GM19025 (cell line): ENCODE measurements around the gene HSPG2.
"Not testable (repeated sequence)": the region's sequence is repeated elsewhere in the genome, so short reads cannot be mapped to it uniquely, and the experiment has no call there.

Experiments used
- ATAC-seq: cut with Tn5 transposase; IDR thresholded peaks from one replicate; pipeline ENCODE4 v1.9.1; 2021; ENCODE audit warnings: mild to moderate bottlenecking, low read depth, moderate library complexity; ENCODE audit not compliant: unreplicated experiment

HSPG2 gene

DNA sequence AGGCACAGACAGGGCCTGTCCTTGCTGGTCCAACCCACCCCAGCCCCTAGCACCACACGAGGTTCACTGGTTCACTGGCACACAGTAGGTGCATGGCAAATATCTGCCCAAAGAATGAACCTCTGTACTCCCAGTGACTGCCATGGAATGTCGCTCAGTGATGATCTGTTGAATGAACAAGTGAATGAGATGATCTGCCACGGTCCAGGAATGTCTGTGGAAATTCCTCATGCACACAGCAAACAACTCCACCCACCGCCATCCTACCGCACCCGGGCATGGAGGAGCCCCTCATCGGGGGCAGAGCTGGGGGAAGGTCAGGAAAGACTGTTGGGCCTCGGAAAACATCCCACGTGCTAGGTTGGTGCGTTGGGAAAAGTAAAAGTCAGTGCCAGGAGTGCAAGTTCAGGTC is 1.7 kb downstream of the HSPG2 start:
- ATAC-seq: no peak

DNA sequence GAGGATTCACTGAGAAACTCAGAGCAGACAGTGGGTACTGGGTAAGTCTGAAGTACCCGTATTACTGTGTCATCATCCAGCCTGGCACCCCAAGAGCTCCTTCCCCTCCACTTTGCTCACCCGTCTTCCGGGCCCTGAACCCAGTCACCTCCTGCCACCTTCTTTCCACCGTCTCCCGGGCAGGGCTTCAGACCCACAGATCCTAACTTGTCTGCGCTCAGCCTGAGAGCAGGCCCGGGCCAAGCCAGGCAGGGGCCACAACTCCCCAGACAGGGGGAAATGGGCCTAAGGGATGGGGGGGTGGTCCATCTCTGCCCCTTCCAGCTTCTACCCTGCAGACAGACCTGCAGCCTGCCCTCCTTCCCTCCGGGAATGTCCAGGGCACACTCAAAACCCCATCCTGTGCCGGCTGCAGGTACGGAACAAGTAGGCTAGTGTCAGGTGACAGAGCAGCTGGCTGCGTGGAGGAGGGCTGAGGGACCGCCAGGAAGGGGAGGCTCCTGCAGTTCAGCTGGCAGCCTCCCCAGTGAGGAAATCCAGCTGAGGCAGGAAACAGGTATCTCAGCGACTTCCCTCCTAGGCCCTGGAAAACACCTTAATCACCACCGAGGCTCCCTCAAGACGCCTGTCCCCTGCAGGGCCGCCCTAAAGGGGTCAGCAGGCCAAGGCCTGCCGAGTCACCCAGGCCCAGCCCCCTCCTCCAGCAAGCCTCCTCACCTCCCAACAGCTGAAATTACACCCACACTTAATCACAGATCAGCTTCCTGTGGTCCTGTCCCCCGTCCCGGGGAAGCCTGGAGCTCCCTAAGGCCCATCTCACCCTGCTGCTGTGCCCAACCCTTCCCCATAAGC is 3.5 kb downstream of the HSPG2 start:
- ATAC-seq: no peak

DNA sequence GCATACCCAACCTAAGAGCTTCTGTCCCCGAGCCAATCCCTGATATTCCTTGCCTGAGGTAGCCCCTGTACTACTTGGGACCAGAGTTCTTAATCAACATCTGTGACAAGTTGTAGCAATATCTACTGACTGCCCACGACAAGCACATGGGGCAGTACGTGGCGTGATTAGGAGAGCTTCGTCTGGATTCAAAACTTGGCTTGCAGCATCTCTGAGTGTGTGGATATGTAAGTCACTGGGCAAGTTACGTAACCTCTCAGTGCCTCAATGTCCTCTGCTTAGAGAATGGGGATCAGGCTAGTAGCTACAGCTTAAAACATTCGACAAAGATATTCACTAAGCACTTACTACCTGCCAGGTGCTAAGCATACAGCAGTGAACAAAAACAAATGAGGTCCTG is 5.0 kb downstream of the HSPG2 start:
- ATAC-seq: no peak

DNA sequence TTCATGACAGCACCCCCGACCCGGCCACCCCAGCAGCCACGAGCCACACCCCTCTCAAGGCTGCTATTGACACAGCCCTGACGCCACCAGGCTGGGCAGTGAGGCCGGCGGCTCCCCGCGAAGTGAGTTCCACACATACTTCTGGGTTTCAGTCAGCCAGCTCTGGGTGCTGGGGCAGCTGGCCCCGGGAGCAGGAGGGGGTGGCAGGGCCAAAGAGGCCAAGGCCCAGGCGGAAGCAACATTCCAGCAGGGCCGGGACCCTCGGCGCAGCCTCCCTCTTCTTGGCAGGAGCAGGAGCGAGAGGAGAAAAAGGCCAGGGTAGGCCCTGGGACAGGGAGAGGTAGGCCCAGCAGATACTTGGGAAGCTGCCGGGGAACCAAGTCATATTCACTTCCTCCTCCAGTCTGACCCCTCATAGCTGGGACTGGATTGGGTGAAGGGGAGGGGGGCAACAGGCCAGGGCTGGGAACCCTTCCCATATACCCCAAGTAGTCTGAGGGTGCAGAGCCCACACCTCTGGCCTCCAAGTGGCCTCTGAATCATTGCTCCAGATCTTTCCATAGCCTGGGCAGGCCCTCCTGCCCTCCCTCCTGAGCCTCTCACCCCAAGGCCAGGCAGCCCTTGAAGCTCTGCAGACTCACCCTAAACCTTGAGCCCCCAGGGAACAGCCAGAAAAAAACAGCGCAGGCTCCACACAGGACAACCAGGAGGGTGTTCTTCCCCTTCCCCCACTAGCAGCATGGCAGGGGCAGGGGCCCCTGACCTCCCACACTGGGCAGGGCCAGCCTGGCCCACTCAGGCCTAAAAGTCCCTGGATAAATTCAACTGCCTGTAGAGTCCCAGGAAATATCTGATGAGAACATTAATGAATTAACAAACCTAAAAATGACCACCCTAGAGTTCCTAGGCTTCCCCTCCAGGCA is 5.7 kb downstream of the HSPG2 start:
- no peak for ATAC-seq

DNA sequence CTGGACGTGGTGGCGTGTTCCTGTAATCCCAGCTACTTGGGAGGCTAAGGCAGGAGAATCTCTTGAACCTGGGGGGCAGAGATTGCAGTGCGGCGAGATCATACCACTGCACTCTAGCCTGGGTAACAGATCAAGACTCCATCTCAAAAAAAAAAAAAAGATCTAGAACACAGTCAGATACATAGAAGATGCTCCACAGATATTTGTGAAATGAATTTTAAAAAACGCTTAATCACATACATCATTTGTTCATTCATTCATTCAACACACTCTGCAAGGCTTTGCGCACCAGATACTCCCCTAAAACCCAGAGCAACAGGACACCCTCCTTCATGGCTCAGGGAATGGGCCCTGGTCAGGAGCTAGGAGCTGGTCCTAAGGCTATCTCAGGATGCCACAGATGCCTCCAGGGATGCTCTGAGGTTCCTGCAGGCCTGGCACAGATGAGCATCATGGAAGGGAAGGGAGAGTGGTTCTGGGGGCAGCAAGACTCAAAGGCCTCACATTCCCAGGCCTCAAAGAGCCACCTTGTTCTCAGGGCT is 6.4 kb downstream of the HSPG2 start:
- no peak for ATAC-seq

DNA sequence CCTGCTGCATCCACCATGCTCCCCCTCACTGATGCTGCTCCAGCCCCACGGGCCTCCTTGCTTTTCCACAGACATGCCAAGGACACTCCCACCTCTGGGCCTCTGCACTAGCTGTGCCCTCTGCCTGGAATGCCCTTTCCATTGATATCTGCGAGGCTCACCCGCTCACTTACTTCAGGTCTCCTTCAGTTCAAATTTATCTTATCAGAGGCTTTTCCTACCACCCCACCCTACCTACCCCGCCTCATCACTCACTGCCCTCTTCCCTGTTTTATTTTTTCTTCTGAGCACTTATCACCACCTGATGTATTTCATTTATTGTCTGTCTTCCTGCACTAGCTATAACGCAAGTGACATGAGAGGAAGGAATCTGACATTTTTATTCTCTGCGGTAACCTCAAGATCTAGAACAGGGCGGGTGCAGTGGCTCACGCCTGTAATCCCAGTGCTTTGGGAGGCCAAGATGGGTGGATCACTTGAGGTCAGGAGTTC is 7.0 kb downstream of the HSPG2 start:
- no peak for ATAC-seq

DNA sequence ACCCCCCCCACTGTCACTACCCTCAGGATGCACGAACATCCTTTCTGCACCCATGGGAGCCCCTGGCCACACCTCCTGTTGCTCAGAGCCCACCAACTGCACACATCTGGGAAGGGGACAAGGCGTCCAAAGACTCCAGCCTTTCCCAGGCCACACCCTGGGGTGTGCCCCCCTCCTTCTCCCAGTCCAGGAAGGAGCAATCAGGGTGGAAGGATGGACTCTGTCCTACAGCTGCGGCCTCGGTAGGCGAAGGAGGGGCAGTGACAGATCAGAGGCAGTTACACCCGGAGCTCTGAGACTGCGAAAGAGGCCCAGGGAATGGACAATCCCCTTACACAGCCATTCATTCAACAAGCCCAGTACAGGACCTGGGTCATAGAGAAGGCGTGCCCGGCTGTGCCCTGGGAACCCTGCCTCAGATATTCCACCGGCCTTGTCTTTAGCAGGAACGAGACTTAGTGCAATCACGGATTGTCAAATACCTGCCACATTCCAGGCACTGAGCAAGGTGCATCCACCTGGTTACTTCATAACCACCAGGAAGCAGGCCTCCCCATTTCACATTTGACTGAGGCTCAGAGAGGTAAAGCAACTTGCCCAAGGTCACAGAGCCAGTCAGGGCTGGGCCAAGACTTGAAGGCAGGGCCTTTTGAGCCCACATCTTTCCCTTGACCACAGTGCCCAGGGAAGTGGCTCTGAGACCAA is 9.4 kb downstream of the HSPG2 start:
- no peak for ATAC-seq

DNA sequence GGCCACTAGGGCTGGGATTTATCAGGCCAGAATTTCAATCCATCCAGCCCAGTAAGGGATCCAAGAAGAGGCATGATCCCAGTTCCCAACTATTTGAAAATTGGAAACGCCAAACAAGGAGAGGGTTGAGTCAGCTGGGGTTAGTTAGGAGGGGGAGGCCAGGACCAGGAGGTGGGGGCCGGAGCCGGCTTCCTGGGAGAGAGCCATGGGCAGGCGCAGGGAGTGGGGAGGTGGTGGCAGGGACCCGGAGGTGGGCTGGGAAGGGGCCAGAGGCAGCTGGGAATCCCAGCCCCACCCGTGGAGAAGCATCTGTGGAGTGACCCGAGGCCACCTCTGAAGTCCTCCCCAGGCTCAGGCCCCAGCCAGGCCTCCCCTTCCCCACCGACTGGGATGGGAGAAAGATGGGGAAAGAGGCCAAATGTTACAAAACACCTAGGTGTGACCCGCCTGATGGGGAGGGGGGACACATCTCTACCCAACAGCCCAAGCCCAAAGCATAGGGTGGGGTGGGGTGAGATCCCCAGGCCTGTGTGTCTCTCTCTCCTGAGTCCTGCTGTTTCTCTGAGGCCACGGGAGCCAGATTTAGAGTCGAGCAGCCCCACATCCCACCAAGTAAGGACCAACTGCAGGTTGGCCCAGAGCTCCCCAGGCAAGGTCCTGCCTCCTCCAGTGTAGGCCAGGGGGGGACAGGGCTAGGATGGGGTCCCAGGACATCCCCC is 10.1 kb downstream of the HSPG2 start:
- no peak for ATAC-seq

DNA sequence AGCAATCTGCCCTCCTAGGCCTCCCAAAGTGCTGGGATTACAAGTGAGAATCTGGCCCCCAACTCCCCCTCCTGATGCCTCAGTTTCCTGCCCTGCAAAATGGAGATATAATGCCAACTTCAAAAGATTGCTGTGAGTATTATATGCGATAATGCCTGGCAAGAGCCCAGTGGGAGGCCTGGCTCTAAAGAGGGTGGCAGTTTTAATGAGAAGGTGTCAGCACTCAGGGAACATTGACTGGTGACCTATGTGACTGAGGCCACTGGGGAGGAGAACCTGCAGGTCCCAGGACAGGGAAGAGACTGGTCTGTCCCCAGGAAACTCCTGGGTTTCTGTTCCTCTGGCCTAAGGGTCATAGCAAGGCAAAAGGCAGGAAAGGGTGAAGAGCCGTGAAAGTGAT is 11.0 kb downstream of the HSPG2 start:
- ATAC-seq: no peak

DNA sequence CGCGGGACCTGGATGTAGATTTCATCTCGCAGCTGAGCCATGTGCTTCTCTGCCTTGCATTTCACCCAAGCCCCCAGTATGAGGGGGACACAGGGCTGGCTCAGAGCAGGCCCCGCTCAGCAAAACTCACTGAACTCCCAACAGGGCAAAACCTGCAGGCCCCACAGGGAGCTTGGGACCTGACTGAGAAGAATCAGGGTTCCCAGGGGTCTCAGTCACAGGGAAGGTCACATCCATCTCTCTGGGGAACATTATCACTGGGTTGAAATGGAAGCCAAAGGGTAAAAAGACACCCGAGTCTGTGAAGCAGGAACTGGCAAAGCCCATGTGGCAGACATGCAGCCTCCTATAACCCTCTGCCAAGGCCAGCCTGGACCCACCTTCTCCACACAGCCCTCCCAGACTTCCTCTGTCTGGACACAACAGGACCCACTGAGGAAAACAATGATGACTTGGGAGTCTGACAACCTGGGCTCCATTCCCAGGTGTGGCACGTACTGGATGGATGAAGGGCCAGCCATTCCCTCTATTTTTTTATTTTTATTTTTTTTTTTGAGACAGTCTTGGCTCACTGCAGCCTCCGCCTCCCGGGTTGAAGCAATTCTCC is 11.7 kb downstream of the HSPG2 start:
- ATAC-seq: no peak

DNA sequence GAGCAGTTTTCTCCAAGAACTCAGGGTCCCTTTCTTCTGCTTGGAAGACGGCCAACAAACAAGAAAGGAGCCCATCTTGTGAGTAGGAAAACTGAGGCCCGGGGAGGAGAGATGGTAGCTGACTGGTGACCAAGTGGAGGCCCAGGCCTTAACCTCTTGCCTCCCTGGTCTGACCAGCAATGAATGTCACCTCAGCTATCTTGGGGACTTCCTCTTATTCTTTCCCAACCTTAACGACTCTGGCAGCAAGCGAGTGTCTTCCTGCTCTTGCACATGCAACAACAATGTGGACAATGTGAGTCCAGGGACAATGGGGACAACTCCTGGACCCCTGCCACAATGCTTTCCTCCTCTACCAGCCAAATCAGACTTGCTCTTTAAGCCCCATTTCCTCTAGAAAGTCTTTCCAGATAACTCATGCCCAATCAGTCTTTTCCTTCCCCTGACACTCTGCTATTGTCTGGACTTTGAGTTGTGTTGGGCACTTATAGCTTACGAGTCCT is 12.6 kb downstream of the HSPG2 start:
- no peak for ATAC-seq

DNA sequence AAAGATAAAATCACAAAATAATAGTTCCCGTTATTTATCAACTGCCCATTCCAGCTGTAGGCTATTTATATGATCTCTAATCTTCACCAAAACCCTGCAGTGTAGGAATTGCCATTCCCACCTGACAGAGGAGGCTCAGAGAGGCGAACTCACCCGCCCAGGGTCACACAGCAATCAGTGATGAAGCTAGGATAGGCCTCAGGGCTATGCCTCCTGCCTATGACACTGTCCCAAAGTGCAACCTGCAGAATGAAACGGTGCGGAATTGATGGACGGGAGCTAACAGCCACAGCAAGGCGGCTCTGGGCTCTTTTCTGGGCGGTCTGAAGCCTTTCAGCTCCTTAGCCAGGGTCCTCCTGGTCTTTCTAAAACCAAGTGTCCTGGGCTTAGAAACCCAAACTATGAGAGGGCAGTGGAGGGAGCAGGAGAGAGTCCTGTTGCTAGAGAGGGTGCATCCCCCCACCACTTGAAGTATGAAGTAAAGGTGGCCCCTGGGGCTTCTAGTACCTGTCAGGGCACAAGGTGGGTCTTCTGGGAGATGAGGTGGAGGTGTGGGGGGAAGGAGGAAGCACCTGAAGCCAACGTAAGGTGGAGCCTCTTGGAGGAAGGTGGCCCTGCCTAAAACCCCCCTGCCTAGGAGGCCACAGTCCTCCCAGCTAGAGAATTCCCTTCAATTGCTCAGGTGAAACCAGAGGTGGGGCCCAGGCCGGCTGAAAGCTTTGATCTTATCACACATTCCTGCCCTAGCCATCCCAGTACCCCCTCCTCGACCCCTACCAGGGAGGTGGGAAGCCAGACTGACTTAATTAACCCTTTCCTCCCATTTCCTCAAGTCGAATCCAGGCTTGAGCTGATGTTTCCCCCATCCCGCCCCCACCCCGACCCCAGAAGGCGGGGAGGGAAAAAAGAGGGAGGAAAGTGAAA is 14.8 kb downstream of the HSPG2 start:
- ATAC-seq: no peak

DNA sequence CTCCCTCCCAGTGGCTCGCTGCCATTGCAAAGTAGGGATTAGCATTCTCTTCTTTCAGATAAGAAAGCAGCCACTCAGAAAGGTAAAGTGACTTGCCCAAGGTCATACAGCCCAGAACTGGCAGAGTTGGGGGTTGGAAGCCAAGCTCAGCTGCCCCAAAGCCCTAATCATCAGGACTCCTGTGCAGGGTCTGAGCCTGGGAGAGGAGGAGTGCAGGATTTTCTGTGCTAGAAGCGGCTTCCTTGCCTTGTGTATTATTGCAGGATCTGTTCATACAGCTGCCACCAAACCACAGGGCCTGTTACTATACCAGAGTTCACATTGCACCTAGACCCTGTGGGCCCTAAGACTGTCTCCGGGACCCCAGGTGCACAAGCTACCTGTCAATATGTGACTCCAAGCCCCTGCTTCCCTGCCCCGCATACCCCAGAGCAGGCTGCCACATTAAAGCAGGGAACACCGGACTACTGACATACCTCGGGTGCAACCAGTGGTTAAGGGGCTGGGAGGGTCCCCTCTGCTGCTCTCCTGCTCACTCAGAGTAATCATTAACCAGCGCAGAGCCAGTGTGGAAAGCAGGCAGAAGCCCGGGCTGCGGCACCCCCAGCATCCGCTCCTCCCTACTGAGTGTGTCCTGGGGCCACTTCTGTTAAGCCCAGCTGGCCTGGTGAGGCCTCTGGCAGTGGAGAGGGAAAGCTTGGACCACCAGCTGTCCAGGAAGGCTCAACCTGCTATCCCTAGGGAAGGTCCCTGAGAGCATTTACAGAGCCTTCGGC is 15.8 kb downstream of the HSPG2 start:
- ATAC-seq: no peak

DNA sequence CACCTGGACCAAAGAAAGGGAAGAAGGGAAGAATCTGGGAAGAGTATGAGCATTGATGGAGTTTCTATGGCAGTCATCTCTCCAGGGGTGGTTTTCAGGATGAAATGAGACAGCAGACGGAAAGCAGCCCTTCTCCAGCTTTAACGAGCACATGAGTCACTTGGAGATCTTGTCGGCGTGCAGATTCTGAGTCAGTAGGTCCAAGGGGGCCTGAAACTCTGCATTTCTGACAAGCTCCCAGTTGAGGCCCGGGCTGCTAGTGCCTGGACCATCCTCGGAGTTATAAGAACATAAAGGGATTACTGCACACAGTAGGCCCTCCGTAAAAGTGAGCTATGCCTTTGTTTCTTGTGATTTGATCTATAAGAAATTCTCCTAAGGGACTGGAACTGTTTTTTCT is 17.6 kb downstream of the HSPG2 start:
- ATAC-seq: no peak

DNA sequence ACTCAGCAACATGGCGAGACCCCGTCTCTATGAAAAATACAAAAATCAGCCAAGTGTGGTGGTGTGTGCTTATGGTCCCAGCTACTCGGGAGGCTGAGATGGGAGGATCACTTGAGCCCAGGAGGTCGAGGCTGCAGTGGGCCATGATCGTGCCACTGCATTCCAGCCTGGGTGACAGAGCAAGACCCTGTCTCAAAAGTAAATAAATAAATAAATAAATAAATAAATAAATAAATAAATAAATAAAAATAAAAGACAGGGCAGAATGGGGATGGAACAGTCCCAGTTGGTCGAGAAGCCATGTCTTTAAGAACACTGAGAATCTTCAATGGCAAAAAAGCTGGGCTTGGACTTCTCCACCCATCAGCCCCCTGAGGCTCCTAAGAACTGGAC is 19.9 kb downstream of the HSPG2 start:
- not testable (repeated sequence) for ATAC-seq

DNA sequence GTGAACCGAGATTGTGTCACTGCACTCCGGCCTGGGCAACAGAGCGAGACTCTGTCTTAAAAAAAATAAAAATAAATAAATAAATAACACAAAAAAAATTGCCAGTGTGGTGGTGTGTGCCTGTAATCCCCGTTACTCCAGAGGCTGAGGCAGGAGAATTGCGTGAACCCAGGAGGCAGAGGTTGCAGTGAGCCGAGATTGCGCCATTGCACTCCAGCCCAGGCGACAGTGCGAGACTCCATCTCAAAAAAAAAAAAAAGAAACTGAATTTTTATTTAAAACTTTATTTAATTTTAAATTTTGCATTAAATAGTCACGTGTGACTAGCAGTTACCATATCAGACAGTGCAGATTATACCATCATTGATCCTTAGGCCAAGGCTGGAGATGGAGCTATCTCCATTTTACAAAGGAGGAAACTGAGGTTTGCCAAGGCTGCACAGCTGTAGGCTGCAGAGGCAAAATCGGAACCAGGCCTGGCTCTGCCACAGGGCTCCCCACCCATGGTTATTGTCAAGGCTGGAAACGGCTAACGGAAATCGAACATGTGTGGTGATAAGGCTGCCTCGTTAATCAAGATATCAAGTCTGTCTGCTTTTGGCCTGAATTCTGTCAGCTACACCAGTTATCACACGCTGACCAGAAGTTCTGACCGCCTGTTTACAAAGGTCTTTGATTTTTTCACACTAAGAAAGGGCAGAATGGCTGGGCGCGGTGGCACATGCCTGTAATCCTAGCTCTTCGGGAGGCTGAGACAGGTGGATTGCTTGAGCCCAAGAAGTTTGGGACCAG is 20.5 kb downstream of the HSPG2 start:
- no peak for ATAC-seq
